Measurements from ENCODE around the gene MAST4. TPM values are rescaled to one million over a fixed set of nuclear protein-coding genes. Genes with fewer than 3 reads are reported as not detected.

MAST4 gene
- total RNA-seq, 1 donor from 2014 or later = 36.3 TPM

- no peak for DNase-seq (ENCODE audit: low read depth, low spot score)
Measured at GRCh38 chr5:66697796-66698564, 101.8 kb downstream of the MAST4 start.

- DNase-seq (ENCODE audit: low read depth, low spot score) = no peak
Measured at GRCh38 chr5:66701244-66701643, 105.1 kb downstream of the MAST4 start.

GRCh38 chr5:66702426-66702825 lies 106.2 kb downstream of the MAST4 start:
- no peak for DNase-seq (ENCODE audit: low read depth, low spot score)

- no peak for DNase-seq (ENCODE audit: low read depth, low spot score)
Measured at GRCh38 chr5:66704790-66705425, 108.7 kb downstream of the MAST4 start.

- no peak for DNase-seq (ENCODE audit: low read depth, low spot score)
Measured at GRCh38 chr5:66708368-66708767, 112.2 kb downstream of the MAST4 start.

GRCh38 chr5:66710557-66711088 lies 114.4 kb downstream of the MAST4 start:
- DNase-seq (ENCODE audit: low read depth, low spot score) = no peak

- DNase-seq (ENCODE audit: low read depth, low spot score) = no peak
Measured at GRCh38 chr5:66713998-66714397, 117.8 kb downstream of the MAST4 start.

- DNase-seq (ENCODE audit: low read depth, low spot score) = no peak
Measured at GRCh38 chr5:66717455-66718373, 121.5 kb downstream of the MAST4 start.

GRCh38 chr5:66718374-66719002 lies 122.3 kb downstream of the MAST4 start:
- no peak for DNase-seq (ENCODE audit: low read depth, low spot score)

GRCh38 chr5:66720780-66721179 lies 124.6 kb downstream of the MAST4 start:
- no peak for DNase-seq (ENCODE audit: low read depth, low spot score)

- no peak for DNase-seq (ENCODE audit: low read depth, low spot score)
Measured at GRCh38 chr5:66722686-66723085, 126.5 kb downstream of the MAST4 start.

GRCh38 chr5:66724349-66725139 lies 128.4 kb downstream of the MAST4 start:
- DNase-seq (ENCODE audit: low read depth, low spot score) = no peak

- DNase-seq (ENCODE audit: low read depth, low spot score) = no peak
Measured at GRCh38 chr5:66727630-66728029, 131.4 kb downstream of the MAST4 start.

- no peak for DNase-seq (ENCODE audit: low read depth, low spot score)
Measured at GRCh38 chr5:66728049-66728448, 131.9 kb downstream of the MAST4 start.

- DNase-seq (ENCODE audit: low read depth, low spot score) = no peak
Measured at GRCh38 chr5:66737096-66737495, 140.9 kb downstream of the MAST4 start.

- no peak for DNase-seq (ENCODE audit: low read depth, low spot score)
Measured at GRCh38 chr5:66738136-66738535, 141.9 kb downstream of the MAST4 start.

- no peak for DNase-seq (ENCODE audit: low read depth, low spot score)
Measured at GRCh38 chr5:66739021-66739420, 142.8 kb downstream of the MAST4 start.

- no peak for DNase-seq (ENCODE audit: low read depth, low spot score)
Measured at GRCh38 chr5:66739951-66740350, 143.8 kb downstream of the MAST4 start.

GRCh38 chr5:66741394-66741793 lies 145.2 kb downstream of the MAST4 start:
- DNase-seq (ENCODE audit: low read depth, low spot score) = no peak

GRCh38 chr5:66742083-66742895 lies 146.1 kb downstream of the MAST4 start:
- no peak for DNase-seq (ENCODE audit: low read depth, low spot score)

Data from pulmonary artery endothelial cell (primary cell).